Measurements from ENCODE around the gene RPL27A.

Gene RPL27A

GRCh38 chr11:8702598-8702915, 20.0 kb downstream of the RPL27A start:
- DNase-seq = no peak

GRCh38 chr11:8704136-8704535, 21.5 kb downstream of the RPL27A start:
- DNase-seq = no peak

GRCh38 chr11:8705146-8705545, 22.6 kb downstream of the RPL27A start:
- DNase-seq = no peak

- no peak for DNase-seq
These were observed 24.3 kb downstream of the RPL27A start for GRCh38 chr11:8706673-8707432.

GRCh38 chr11:8707541-8708191, 25.1 kb downstream of the RPL27A start:
- DNase-seq = no peak

- no peak for DNase-seq
These were observed 26.5 kb downstream of the RPL27A start for GRCh38 chr11:8709002-8709672.

GRCh38 chr11:8709777-8710176, 27.2 kb downstream of the RPL27A start:
- no peak for DNase-seq

GRCh38 chr11:8711895-8712442, 29.4 kb downstream of the RPL27A start:
- no peak for DNase-seq

GRCh38 chr11:8712506-8712905, 29.9 kb downstream of the RPL27A start:
- no peak for DNase-seq

- no peak for DNase-seq
These were observed 31.3 kb downstream of the RPL27A start for GRCh38 chr11:8713760-8714454.

GRCh38 chr11:8714622-8715225, 32.1 kb downstream of the RPL27A start:
- DNase-seq = no peak

- no peak for DNase-seq
These were observed 32.9 kb downstream of the RPL27A start for GRCh38 chr11:8715501-8715900.

- DNase-seq = no peak
These were observed 34.9 kb downstream of the RPL27A start for GRCh38 chr11:8717544-8717875.

GRCh38 chr11:8717876-8718753, 35.5 kb downstream of the RPL27A start:
- no peak for DNase-seq

- no peak for DNase-seq
These were observed 36.6 kb downstream of the RPL27A start for GRCh38 chr11:8719211-8719649.

- DNase-seq = no peak
These were observed 37.1 kb downstream of the RPL27A start for GRCh38 chr11:8719721-8720120.

- DNase-seq = no peak
These were observed 37.8 kb downstream of the RPL27A start for GRCh38 chr11:8720352-8720751.

GRCh38 chr11:8720868-8721608, 38.4 kb downstream of the RPL27A start:
- DNase-seq = no peak

GRCh38 chr11:8721609-8722500, 39.3 kb downstream of the RPL27A start:
- DNase-seq = no peak

GRCh38 chr11:8722809-8723208, 40.2 kb downstream of the RPL27A start:
- DNase-seq = no peak
